ENCODE data around the gene KIF25.
"Not testable (repeated sequence)": the region's sequence is repeated elsewhere in the genome, so short reads cannot be mapped to it uniquely, and the experiment has no call there.

The KIF25 gene

GRCh38 chr6:167976116-167976657 lies 21.3 kb upstream of the KIF25 start:
- not testable (repeated sequence) for DNase-seq

DNA sequence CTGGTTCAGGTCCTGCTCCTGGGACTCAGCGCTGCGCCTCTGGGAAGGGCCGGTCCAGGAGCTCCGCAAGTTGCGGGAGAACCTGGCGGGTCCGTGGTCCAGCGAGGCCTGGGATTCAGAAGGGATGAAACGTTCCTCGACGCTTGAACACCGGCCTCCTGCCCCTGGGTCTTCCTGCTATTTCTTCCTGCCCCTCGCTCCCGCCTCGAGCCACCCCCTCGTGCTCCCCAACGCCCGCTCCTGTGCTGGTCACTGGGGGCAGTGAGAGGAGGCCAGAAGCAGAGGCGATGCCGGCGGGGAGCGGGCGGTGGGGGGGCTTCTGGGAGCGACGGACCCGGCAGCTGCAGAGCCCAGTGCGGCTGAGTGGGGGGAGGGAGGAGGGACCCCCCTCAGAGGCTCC lies 20.8 kb upstream of the KIF25 start:
- DNase-seq = no peak

- no peak for DNase-seq
These were observed 19.6 kb upstream of the KIF25 start for GRCh38 chr6:167977717-167978467.

- no peak for DNase-seq
These were observed 18.9 kb upstream of the KIF25 start for GRCh38 chr6:167978607-167979006.

DNA sequence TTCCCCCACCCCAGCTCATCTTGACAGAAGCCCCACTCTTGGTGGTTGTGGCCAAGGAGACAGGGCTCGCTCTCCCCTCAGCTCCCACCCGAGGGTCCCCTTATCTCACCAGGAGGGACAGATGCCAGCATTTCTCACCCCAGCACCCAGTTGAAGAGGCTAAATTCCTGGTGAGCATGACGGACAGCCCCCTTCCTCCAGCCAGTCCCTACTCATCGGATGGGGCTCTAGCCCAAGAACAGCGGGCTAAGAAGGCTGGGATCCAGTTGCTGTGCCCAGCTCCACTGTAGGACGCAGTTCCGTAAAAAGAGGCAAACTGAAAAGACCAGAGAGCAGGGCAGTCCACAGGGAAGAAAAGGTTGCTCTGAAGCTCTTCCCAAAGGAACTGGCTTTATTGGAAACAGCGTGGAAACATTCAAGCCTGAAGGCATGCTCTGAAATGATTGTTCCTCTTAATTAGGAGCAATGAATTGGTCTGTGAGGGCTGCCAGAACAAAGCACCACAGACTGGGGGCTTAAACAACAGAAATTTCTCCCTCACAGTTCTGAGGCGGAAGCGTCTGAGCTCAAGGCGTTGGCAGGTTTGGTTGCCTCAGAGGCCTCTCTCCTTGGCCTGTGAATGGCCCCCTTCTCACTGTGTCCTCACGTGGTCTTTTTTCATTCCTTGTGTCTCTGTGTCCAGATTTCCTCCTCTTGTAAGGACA lies 17.9 kb upstream of the KIF25 start:
- DNase-seq = no peak

DNA sequence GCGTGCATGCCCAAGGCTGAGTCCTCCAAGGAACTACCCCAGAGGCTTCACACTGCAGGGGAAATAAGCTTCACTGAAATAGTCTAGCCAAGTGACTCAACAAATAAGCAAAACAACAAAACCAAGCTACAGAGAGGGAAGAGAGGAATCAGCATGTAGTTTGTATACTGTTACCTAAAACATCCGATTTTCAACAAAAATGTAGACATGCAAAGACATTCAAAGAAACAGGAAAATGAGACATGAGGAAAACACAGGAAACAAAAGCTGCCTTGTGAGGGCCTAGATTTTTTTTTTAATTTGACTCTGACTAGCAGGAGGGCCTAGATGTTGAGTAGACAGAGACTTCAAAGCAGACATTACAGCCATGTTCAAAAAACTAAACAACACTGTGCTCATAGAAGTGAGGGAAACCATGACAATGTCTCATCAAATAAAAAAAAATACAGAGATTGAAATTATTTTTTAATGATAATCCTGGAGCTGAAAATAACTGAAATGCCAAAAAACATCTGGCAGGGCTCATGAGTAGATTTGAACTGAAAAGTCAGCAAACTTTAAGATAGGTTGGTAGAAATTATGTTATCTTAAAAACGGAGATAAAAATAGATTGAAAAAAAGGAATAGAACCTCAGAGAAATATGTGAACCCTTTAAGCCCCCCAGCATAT lies 16.4 kb upstream of the KIF25 start:
- DNase-seq = no peak

GRCh38 chr6:167981916-167982462 lies 15.5 kb upstream of the KIF25 start:
- DNase-seq = no peak

DNA sequence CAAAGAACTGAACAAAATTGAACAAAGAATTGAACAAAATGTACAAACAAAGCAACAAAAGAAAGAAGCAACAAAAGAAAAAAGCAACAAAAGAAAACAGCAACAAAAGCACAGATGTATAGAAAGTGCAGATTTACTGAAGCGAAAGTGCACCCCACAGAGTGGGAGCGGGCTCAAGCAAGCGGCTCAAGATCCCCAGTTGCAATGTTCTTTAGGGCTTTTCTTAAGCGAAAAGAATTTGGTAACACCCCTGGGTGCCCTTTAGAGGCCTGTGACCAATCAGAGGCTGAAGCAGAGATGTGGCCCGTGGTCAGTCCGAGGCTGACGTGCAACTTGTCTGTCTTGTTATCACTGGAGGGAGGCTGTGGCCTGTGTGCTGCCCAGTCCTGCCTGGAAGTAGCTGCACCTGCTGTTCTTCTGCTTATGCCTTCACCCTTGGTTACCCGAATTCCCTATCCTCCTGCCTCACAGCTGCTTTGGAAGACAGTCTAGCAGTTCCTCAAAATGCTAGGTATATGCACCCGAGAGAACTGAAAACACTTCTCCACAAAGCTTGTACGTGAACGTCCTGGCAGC lies 13.2 kb upstream of the KIF25 start:
- no peak for DNase-seq

DNA sequence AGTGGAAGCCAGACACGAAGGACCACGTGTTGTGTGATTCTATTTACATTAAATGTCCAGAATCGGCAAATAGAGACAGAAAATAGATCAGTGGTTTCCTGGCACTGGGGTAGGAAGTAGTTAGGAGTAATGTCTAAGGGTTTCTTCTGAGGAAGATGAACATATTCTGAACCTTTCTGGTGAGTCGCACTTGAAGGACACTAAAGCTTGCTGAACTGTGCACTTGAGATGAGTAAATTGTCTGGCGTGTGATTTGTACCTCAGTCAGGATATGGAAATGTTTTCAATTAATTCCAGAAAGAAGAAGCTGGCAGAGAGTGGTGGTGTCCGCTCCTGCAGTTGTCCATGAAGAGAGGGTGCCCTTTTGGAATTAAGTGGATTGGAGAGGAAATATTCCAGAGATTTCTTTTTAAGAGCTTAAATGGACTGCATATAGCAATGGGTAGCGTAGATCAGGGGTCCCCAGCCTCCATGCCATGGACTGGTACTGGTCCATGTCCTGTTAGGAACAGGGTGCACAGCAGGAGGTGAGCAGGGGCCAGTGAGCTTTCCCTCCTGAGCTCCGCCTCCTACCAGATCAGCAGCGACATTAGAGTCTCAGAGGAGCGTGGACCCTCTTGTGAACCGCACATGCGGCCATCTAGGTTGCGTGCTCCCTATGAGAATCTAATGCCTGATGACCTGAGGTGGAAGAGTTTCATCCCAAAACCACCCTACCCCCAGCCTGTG lies 12.4 kb upstream of the KIF25 start:
- DNase-seq = no peak

DNA sequence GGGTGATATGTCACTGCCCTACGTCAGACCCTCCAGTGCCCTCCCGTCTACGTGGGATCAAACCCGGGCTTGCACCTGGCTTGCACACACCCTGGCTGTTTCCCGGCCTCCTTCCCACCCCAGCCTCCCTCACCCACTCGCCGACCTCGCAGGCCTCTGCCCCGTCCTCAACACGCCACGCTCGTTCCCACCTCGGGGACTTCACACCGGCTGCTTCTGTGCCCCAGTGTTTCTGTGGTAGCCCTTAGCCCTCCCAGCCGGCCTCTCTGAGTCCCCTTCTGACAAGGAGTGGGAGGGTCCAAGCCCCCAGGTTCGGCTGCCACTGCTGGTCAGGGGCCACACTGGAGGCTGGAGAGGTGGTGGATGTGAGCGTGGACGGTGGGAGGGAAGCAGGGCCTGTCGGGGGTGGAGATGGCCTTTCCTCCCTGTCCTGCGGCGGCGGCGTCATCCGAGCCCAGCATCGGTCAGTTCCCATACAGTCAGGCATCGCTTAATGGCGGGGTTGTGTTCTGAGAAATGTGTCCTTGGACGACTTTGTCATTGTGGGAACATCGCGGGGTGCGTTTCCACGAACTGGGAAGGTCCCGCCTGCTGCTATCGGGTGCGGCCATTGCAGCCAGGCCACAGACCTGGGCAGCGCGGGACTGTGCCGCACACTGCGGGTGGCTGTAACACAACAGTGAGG lies 11.4 kb upstream of the KIF25 start:
- no peak for DNase-seq

GRCh38 chr6:167987396-167988153 lies 9.9 kb upstream of the KIF25 start:
- DNase-seq = no peak

- DNase-seq = no peak
These were observed 9.3 kb upstream of the KIF25 start for GRCh38 chr6:167988154-167988495.

DNA sequence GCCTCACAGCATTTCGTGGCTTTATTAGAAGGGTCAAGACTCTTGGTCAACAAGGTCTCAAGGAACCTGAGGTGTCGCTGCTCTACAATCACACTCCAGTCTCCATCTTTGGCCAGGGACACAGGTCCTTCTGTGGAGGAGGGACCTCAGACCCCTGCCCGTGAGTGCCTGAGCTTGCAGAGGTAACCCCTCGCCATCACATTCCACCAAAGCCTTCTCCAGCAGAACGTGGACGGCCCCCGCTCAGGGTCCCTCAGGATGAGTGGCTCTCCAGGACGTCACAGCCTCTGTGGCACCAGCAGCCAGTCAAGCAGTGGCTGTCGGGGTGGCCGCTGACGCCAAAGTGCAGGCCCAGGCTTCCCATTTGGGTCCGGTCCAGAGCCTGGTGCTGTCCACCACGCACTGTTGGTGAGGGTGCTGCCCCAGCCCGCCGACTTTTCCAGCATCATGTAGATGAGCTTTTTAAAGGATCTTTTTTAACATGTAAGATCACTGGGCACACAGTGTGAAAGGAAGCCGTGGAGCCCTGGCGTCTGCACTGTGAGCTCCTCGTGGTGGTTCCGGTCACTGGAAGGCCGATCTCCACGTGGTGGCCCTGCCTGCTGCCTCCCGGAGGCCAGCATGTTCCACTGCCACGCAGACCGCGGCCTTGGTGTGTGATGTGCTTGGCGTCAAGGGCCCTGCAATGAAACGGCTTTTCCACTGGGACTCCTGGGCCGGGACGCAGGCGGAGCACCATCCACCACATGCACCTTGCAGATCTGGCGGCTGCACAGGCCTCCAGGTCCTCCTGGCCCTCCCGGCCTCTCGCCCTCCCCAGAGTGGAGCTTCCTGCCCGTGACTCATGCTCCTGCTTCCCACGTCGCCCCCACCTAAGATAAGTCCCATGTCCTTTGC lies 8.3 kb upstream of the KIF25 start:
- no peak for DNase-seq

DNA sequence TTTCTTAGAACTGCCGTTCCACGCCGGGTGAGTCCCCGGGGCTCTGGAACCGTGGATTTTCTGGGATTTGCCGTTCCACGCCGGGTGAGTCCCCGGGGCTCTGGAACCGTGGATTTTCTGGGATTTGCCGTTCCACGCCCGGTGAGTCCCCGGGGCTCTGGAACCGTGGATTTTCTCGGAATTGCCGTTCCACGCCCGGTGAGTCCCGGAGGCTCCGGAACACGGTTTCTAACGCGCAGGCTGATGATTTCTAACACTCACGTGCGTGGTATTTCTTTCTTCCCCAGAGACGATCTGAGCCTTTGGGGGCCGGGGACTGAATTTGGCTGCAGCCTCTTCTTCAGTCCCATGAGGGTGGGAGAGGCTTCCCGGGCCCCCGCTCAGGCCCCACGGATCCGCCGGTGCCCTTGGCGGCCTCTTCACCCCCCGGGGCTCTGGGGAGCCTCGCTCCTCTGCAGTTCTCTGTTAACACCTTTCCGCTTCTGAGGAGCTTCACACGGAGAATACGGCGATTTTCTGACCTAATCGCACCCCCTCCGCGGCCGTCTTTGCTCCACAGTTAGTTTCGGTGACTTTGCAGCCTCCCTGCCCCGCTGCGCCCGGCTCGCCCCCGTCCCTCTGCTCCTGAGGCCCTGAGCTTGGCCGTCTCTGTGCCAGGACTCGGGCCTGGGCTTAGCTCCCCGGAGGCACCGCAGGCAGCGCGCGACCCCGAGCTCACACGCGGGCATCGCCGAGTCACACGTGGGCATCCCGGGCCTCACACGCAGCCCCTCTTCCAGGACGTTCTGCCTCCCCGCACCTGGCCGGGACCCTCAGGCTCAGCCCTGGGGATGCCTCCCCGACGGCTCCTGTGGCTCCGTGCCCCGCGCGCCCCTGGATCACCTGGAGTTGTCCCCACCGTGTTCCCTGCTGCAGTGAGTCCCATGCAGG lies 7.2 kb upstream of the KIF25 start:
- DNase-seq = no peak

DNA sequence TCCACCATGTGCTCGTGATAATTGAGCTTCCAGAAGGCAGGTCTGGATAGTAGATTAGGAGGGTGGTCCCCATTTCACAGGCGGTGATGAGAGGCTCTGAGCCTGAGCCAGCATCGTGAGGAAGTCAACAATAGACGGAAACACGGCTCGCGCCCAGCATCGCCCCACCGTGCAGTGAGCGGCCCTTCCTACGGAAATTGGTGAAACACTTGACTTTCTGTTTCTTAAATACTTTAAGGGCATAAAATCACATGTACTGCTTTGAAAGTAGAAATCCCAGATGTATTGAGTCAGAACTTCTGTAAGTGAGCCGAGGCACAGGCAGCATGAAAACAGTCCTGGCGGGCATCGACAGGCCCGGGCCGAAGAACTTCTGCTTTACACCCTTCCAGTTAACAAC lies 4.3 kb upstream of the KIF25 start:
- DNase-seq = no peak

DNA sequence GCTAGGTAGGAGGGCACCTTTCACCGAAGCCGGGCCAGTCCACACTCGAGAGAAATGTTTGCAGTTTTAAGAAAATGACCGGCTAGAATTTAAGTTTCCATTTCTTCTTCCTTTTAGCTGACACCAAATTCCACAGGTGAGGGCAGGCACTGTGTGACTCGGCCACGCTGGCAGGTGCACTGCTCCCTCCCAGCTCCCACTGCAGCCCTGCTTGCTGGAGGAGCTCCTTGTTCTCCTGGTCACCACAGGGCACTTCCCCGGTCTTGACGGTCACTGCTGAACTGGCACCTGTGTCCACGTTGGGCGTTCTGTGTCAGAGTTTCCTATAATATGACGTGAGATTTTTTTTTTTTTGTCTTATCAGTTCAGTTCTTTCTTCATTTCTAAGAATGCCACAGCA lies 3.6 kb upstream of the KIF25 start:
- no peak for DNase-seq

DNA sequence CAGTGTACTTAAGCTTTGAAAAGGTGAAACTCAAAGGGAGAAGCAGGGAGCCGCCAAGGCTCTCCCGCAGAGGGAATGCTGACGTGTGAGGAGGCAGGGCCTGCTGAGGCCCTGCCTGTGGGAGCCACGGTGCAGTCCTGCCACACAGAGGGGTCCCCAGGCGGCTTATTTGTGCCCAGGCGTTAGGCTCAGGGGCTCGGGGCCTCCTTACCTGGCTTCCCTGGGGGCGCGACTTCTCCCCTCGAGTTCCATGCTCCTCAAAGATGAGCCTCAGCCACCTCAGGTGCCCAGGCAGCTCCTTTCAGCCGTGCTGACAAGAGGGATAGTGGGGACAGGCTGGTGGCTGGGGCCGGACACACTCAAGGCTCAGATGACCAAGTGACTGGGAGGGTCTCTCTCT lies 2.2 kb upstream of the KIF25 start:
- DNase-seq = no peak

- DNase-seq = no peak
These were observed 1.7 kb upstream of the KIF25 start for GRCh38 chr6:167995731-167996151.

Measured in NCI-H1105 (cell line).